CD4-positive, alpha-beta T cell treated with Interleukin-10 for 1 hour (primary cell): Measurements from ENCODE around the gene CHFR.
A peak's percentile ranks its signal among the peaks of the same experiment; 100 is the strongest.
"Not testable (repeated sequence)": the region's sequence is repeated elsewhere in the genome, so short reads cannot be mapped to it uniquely, and the experiment has no call there.

ENCODE experiments used
- DNase-seq: peaks from one replicate; pipeline ENCODE4 v3.0.0-alpha.2; 2020

Gene CHFR

DNA sequence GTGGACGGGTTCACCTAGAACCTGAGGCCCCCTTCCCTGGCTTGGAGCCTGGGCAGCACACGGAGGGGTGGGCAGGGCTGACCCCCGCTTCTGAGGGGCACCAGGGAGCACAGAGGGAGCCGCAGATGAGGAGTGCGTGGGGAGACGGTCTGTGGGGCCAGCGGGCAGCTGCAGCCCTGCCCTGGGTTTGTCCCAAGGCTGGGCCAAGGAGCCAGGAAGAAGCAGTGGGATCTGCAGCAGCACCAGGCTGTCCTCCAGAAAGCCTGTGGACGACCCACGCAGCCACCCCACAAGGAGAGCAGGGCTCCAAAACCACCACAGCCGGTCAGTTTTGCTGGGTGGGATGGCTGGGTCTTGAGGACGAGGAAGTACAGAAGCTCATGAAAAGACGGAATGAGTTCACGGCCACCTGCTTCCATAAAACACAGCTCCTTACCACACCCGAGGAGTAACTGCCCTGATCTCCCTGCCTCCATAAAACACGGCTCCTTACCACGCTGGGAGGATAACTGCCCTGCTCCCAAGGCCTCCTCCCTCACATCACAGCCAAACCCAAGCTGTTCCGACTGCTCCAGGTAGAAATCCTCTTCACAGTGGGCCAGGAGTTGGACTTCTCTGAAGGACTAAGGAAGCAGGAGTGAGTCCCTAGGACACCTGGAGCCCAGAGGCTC, 48.9 kb downstream of the CHFR start:
- DNase-seq, result no peak

DNA sequence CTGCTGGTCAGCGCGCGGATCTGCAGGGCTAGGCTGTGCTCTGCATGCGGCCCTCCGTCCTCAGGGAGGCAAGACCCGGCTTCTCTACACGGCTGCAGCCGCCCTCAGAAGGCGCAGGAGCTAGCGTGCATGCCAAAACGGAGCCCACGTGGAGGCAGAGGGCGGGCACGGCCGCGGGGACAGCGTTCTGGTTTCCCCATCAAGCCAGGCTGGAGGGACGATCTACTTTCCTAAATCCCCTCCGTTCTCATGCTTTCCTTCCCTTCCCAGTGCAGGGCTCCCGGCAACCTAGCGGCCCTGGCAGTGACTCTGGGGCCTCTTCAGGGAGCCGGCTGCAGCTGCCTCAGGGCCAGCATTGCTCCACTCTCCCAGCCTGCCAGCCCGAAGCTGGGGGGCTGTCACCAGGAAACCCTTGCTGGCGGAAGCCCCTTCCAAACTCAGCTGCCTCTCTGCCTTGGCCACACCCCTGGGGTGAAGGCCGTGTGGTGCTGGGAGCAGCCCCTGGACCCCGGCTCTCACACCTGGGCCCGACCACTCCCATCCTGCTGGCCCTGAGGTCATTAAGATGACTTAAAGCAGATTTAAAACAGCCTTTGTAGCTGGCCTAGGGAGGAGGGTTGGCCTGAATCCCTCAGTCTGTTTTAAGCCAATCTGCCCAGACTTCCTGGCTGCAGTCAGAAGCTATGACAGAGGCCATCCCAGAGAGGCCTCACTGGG, 49.6 kb downstream of the CHFR start:
- DNase-seq, result no peak

DNA sequence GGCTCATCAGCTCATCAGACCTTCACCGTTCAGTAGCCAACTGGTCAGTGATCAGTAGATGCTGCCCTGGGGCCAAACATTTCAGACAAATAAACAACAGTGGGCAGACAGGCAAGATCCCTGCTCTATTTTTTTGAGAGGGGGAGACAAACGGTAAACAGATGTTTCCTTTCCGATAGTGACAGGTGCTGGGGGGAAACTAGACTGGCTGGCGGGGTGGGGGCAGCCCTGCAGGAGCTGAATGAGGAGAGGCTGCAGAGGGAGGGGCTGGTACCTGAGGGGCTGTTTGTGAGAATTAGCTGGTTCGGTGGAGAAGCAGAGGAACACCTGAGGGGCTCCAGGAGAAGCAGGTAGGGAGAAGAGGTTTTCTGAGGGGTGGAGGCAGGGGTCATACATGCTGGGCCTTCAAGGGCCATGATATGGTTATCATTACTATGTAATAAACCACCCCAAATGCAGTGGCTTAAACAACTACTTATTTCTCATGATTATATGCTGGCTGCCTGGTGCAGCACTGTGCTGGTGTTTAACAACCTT, 50.5 kb downstream of the CHFR start:
- no peak for DNase-seq

DNA sequence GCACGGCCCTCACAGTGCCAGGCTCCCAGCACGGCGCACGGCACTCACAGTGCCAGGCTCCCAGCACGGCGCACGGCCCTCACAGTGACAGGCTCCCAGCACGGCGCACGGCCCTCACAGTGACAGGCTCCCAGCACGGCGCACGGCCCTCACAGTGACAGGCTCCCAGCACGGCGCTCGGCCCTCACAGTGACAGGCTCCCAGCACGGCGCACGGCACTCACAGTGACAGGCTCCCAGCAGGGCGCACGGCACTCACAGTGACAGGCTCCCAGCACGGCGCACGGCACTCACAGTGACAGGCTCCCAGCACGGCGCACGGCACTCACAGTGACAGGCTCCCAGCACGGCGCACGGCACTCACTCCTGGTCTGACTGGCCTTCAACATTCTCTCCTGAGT, 51.2 kb downstream of the CHFR start:
- not testable (repeated sequence) for DNase-seq

DNA sequence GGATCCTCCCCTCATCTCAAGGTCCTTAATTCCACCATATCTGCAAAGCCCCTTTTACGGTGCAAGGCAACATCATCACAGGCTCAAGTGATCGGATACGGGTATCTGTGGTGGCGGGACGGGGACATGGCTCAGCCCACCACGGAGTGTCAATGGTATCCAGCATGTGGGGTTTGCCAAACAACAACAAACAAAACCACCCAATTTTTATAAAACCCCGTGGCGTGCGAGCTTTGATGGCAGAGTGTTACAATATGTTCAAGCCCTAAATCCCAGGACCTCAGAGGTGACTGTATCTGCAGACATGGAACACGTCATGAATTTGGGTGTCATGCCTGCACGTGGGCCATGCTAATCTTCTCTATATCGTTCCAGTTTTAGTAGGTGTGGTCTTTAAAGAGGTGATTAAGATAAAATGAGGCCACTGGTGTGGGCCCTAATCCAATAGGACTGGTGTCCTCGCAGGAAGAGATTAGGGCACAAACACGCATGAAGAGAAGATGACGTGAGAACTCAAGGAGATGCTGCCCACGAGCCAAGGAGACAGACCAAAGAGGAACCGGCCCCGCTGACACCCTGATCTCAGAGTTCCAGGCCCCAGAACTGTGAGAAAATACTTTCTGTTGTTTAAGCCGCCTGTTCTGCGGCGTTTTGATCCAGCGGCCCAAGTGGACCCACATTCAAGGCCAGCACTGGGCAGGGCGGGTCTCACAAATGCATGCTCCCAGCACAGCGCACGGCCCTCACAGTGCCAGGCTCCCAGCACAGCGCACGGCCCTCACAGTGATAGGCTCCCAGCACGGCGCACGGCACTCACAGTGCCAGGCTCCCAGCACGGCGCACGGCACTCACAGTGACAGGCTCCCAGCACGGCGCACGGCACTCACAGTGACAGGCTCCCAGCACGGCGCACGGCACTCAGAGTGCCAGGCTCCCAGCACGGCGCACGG, 52.1 kb downstream of the CHFR start:
- DNase-seq, result no peak

DNA sequence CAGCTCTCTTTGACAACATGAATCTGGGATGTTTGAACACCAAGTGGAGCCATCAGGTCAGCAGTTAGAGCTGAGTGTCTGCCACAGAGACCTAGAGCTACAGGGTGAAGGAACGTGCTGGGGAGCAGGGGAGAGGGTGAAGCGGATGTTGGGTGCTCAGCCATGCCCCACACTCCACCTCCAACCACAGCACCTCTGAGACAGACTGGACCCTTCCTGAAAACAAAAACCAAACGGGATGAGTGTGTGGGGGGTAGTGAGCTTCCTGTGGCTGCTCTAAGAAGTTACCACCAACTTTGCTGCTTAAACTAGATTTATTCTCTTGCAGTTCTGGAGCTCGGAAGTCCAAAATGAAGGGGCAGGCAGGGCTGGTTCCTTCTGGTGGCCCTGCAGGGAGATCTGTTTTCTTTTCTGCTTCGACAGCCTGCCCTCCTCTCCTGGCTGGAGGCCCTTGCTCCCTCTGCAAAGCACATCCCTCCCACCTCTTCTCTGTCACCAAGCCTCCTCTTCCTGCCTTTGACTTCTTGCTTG, 53.2 kb downstream of the CHFR start:
- DNase-seq, result peak; percentile 24

DNA sequence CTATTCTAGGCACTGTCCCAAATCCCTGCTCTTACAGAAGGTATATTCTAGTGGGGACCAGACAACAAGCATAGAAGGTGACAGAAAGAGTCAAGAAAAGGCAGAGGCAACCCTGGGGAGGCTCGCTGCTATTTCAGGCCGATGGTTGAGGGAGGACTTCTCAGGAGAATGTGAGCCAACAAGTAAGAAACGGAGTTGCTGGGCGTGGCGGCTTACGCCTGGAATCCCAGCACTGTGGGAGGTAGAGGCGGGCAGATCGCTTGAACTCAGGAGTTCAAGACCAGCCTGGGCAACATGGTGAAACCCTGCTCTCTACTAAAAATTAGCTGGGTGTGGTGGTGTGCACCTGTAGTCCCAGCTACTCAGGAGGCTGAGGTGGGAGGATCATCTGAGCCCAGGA, 54.1 kb downstream of the CHFR start:
- no peak for DNase-seq

DNA sequence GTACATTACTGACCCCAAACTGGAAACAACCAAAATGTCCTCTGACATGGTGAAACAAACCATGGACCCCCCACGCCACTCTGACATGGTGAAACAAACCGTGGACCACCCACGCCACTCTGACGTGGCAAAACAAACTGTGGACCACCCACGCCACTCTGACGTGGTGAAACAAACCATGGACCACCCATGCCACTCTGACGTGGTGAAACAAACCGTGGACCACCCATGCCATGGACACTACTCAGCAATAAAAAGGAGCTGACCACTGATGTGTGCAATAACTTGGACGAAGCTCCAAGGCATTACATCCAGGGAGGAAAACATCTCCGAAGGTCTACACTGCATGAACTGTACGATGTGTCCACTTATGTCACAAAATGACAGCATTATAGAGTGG, 55.6 kb downstream of the CHFR start:
- DNase-seq, result no peak

DNA sequence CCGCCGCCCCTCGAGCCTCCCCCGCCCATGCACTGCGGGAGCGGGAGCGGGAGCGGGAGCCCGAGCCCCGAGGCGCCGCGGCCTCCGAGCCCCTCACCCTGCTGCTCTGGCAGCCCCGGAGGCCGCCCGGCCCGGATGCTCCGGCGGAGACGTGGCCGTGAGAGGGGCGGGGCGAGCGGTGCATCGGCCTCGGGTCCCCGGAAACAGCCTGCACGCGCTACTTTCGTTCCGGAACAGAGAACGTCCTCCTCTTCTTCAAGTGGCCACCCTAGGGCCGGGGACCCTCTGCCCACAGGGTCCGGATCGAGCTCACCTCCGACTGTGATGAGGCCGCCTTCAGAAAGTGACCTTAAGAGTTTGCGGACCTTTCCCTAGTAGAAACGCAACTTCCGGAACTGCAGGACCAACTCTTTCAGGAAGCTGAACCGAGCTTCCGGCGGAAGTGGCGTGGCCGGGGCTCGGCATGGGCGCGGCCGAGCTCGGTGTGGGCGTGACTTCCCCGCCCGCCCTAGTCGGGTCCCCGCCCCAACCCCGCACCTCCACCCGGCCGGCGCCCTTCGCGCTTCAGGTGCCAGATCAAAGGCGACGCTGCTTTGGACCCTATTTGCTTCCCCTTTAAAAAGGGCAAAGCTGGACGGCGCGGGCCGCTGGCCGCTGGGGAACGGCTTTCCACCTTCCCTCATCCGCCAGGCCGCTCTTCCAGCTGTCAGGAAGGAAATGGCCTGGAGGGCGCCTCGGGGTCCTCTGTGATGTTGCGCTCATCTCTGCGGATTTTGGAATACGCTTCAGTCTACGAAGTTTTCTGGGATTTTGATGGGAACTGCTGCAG, 58.5 kb downstream of the CHFR start, which contains the start of gene GOLGA3:
TSS of gene GOLGA3 (minus strand) at position 164 of the 829 bp plus-strand sequence. CDS start 6,741 bp downstream, outside the sequence.
- peak; percentile 95 for DNase-seq

DNA sequence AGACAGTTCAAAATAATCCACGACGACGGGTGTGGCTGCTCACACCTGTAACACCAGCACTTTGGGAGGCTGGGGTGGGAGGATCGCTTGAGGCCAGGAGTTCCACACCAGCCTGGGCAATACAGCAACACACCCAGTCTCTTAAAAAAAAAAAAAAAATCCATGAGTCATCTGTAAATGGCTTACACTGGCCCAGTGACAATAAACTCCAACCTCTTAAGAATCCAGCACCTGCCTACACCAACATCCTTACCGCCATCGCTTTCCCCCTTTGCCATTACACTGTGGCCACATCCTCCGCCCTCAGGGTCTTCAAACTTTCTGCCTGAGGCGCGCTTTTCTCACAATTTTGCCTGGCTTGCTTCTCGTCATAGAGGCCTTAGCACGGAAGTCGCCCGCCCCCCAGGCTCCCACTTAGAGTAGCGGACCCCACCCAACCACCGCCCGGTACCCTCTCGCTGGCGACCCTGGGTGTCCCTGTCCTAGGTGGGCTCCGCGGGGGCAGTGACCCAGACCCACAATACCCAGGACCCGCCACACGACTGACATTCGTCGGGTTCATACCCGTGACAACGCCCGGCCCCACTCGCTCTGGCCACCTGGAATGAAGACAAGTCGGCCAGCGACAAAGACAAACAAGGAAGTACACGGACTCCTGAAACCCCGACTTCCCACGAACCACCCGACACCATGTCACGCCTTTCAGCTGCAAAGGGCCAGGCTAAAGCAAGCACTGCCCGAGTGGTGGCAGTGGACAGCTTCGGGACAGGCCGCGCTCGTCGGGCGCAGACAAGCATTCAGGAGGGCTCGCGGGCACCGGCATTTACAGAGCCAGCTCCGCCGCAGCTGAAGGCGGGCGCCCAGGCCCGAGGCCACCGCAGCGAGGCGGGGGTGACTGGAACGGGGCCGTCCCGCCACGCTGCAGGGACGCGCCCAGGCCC, 59.4 kb downstream of the CHFR start:
- DNase-seq, result peak; percentile 13

DNA sequence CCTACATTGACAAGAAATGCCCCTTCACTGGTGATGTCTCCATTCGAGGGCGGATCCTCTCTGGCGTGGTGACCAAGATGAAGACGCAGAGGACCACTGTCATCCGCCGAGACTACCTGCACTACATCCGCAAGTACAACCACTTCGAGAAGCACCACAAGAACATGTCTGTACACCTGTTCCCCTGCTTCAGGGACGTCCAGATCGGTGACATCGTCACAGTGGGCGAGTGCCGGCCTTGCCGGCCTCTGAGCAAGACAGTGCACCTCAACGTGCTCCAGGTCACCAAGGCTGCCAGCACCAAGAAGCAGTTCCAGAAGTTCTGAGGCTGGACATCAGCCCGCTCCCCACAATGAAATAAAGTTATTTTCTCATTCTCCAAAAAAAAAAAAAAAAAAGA, 61.5 kb downstream of the CHFR start:
- DNase-seq, result no peak

DNA sequence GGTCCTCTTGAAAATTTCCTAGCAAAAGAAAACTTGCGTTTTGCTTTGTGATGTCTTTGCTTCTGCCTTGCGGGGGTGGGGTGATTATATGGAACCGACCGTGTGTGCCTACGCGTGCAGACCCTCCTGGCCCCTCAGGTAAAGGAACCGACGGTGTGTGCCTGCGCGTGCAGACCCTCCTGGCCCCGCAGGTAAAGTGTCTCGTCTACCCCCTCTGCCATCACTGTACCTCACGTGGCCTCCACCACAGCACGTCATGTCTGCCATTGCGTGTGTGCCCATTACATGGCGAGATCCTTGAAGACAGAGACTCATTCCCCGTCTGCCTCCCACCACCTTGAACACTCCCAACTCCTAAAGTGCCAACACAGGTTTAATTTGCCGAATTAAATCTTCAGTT, 62.3 kb downstream of the CHFR start:
- DNase-seq, result no peak

DNA sequence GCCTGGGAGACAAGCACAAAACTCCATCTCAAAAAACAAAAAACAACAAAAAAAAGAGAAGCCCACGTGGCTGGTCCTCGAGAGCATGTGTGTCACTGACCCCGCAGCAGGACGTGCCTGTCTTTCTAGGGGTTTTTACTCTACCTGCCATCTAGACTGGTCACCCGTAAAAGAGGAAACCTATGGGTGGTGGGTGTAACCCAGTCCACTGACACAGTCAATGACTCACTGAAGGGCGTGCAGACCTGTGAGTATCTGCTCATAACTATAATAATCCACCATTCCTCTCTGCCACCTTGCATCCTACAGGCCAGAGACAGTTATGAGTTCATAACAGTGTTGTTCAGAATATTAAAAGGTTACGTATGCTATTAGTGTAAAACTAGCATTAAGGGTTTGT, 63.4 kb downstream of the CHFR start:
- no peak for DNase-seq

DNA sequence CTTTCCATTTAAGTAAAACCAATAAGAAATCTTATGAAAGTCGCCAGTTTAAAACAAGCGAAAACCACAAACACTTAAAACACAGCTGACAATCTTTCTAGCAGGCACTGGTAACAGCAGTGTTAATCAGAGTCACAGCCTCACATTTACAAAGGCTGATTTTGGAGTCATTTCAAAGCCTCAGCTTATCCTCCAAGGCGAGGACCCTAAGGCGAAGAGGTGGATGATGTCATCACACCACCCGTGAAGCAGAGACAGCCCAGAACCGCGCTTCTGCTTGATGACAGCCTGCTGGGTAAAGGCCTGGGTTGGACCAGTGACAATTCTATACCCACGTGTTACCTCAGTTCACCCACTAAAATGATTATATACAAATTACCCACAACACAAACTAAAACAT, 68.8 kb downstream of the CHFR start:
- DNase-seq, result peak; percentile 30

DNA sequence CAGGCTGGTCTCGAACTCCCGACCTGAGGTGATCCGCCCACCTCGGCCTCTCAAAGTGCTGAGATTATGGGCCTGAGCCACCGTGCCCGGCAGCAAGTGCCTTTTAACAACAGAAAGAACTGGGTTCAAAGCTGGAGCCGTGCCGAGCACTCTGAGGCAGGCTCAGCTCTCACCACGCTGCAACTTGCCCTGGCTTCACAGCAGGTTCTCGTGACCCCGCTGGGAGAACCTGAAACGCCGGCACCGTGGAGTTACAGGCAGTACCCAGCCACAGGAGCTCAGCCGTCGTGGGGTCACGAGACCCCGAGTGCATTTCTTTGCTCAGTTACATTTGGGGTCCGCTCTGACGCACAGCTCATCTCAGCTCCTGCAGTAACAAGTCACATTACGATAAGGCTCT, 73.2 kb downstream of the CHFR start:
- no peak for DNase-seq

DNA sequence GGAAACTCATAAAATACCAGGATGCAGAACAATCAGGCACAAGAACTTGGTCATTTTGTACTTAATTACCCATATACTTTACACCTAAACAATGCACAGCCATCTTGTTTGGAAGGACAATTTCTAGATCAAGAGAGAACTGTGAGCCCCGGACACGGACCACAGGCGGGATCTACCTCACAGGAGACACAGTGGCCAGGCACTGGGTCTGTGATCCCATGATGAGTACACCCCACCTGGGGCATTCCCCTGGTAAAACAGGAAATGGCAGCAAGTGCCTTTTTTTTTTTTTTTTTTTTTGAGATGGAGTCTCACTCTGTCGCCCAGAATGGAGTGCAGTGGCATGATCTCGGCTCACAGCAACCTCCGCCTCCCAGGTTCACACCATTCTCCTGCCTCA, 74.0 kb downstream of the CHFR start:
- no peak for DNase-seq

DNA sequence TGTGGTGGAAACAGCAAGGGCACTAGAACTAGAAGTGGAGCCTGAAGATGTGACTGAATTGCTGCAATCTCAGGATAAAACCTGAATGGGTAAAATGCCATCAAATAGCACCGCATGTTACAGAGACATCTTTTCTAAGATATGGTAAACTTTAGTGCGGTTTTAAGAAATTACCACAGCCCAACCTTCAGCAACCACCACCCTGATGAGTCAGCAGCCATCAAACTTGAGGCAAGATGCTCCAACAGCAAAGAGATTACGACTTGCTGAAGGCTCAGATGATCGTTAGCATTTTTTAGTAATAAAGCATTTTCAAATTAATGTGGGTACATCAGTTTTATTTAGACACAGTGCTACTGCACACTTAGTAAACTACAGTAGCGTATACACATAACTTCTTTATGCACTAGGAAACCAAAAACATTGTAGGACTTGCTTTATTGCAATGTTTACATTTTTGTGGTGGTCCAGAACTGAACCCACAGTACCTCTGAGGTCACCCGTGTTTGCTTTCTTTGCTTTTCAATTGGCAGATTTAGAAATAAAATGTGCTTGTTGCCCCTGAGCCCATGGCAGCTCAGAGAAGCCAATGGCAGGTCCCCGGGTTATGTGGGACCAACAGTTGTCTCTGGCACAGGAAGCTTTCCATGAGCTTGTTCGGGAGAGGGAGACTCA, 74.6 kb downstream of the CHFR start:
- peak; percentile 21 for DNase-seq

DNA sequence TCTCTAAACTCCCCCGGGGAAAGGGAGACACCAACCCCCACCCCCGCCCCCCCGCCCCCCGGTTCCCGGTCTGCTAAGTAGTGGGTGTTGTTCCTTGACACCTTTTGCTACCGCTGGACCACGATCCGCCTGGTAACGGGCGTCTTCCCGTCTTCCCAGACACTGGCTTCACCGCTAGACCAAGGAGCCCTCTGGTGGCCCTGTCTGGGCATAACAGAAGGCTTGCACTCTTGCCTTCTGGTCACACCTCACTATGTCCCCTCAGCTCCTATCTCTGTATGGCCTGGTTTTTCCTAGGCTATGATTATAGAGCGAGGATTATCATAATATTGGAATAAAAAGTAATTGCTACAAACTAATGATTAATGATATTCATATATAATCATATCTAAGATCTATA, 78.0 kb downstream of the CHFR start:
- DNase-seq, result peak; percentile 24

DNA sequence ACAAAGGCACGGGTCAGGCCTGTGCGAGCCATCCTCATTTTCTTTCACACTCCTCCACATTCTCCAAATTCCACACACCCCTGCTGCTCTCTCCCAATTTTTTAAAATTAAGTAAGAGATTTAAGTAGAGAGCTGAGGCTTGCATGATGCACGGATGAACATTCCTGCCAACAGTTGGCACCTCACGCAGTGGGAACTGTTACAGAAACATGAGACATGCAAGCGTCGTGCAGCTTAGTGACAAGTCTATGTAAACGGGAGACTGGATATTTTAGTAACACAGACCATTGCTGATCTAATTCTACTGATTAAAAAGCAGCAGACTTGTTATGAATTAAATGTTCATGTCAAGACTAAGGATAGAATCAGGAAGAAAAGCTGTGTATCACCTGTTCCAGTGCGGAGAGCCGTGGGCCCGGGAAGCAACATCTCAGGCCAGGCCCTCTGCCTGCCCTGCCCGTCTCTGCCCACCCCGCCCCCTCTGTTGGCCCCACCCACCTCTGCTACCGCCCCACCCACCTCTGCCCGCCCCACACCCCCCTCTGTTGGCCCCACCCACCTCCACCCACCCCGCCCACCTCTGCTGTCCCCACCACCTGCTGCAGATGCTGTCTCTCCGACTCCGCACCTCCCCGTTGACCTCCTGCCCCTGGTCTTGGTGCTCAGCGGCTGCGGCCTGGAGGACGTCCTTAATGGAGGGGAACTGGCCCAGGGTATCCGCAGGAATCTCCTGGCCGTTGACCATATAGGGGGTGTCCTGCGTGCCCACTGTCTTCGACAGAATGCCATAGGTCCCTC, 79.9 kb downstream of the CHFR start:
- no peak for DNase-seq
